Left hindlimb (tissue), 1 donor: ENCODE measurements around the gene ECHDC3.

Experiments
- DNase-seq: peaks from one replicate; pipeline ENCODE4 v3.0.0-alpha.2; 2018

The ECHDC3 gene

GRCh38 chr10:11754173-11754572, 12.0 kb downstream of the ECHDC3 start:
- DNase-seq = no peak

- no peak for DNase-seq
Measured at GRCh38 chr10:11754620-11755019, 12.4 kb downstream of the ECHDC3 start.

GRCh38 chr10:11755512-11756263, 13.5 kb downstream of the ECHDC3 start:
- DNase-seq = no peak

- DNase-seq = no peak
Measured at GRCh38 chr10:11756766-11757315, 14.7 kb downstream of the ECHDC3 start.

- DNase-seq = no peak
Measured at GRCh38 chr10:11757454-11757820, 15.3 kb downstream of the ECHDC3 start.

- DNase-seq = peak; percentile 86
Measured at GRCh38 chr10:11757821-11758463, 15.8 kb downstream of the ECHDC3 start.

- DNase-seq = no peak
Measured at GRCh38 chr10:11758527-11759236, 16.5 kb downstream of the ECHDC3 start.

- no peak for DNase-seq
Measured at GRCh38 chr10:11759347-11759746, 17.2 kb downstream of the ECHDC3 start.

- no peak for DNase-seq
Measured at GRCh38 chr10:11760151-11760550, 18.0 kb downstream of the ECHDC3 start.

- no peak for DNase-seq
Measured at GRCh38 chr10:11760861-11761260, 18.7 kb downstream of the ECHDC3 start.

GRCh38 chr10:11761431-11761830, 19.2 kb downstream of the ECHDC3 start:
- DNase-seq = no peak

GRCh38 chr10:11762706-11763500, 20.7 kb downstream of the ECHDC3 start:
- no peak for DNase-seq

GRCh38 chr10:11763501-11763861, 21.3 kb downstream of the ECHDC3 start:
- no peak for DNase-seq

- DNase-seq = no peak
Measured at GRCh38 chr10:11765141-11765540, 23.0 kb downstream of the ECHDC3 start.

- no peak for DNase-seq
Measured at GRCh38 chr10:11772575-11773288, 30.6 kb downstream of the ECHDC3 start.

GRCh38 chr10:11773761-11774441, 31.7 kb downstream of the ECHDC3 start:
- DNase-seq = no peak

- no peak for DNase-seq
Measured at GRCh38 chr10:11775412-11775811, 33.2 kb downstream of the ECHDC3 start.

GRCh38 chr10:11776080-11776479, 33.9 kb downstream of the ECHDC3 start:
- no peak for DNase-seq

- DNase-seq = no peak
Measured at GRCh38 chr10:11781114-11781513, 38.9 kb downstream of the ECHDC3 start.

- DNase-seq = no peak
Measured at GRCh38 chr10:11782793-11783557, 40.8 kb downstream of the ECHDC3 start.

GRCh38 chr10:11783558-11783865, 41.3 kb downstream of the ECHDC3 start:
- no peak for DNase-seq
